Right atrium auricular region (tissue), 2 donors: ENCODE measurements around the gene CSTB. TPM values are rescaled to one million over a fixed set of nuclear protein-coding genes. Genes with fewer than 3 reads are reported as not detected.

Source experiments
- DNase-seq: peaks from one replicate; pipeline ENCODE4 v3.0.0-alpha.2; 2019; ENCODE audit warnings: low spot score
- H3K27ac ChIP-seq, 2 donors: fragments of 200-600 bp; sonication (generic); 1 replicate in 1 of 2; 2 replicates in 1 of 2; pipeline ENCODE4 v1.5.1; 2016 to 2019
- H3K27me3 ChIP-seq, 2 donors: fragments of 200-600 bp; sonication (generic); one replicate each; pipeline versions ENCODE4 v1.5.1 to v1.6.0; 2017 to 2019
- H3K36me3 ChIP-seq: fragments of 200-600 bp; sonication (generic); one replicate; pipeline ENCODE4 v1.5.1; 2016
- H3K4me1 ChIP-seq, 2 donors: fragments of 200-600 bp; sonication (generic); one replicate each; pipeline versions ENCODE4 v1.5.1 to v1.6.0; 2017 to 2019
- H3K4me3 ChIP-seq, 2 donors: fragments of 200-600 bp; sonication (generic); 1 replicate in 1 of 2; 2 replicates in 1 of 2; pipeline ENCODE4 v1.5.1; 2017 to 2019; ENCODE audit warnings: mild to moderate bottlenecking in 1 of 2, moderate library complexity in 1 of 2
- H3K9me3 ChIP-seq, 2 donors: fragments of 200-600 bp; sonication (generic); one replicate each; pipeline ENCODE4 v1.5.1; 2019
- CTCF ChIP-seq, 2 donors: fragments of 200-600 bp; sonication (generic); IDR thresholded peaks; one replicate each; pipeline ENCODE4 v1.5.1; 2019; ENCODE audit warnings: antibody characterized with exemption in 2 of 2
- total RNA-seq, 2 donors: library from RNA; depleted of rRNA; stranded (reverse); fragments of >200 nt; gene quantifications; one replicate each; pipeline ENCODE4 v1.1.0, GENCODE V29; 2016

The CSTB gene
- total RNA-seq, 2 donors from 2014 or later: 8.3 to 8.4 TPM

- no peaks in the 10 kb centered on the region for H3K4me1 ChIP-seq
- no peak for DNase-seq
- H3K27me3 ChIP-seq: no peaks in the 10 kb centered on the region
- no peak overlapping the region for H3K4me3 ChIP-seq
- no peaks in the 10 kb centered on the region for H3K9me3 ChIP-seq
- peaks cover 91% of the 10 kb centered on the region for H3K36me3 ChIP-seq
- no peak for TF ChIP-seq CTCF (IDR thresholded peaks at IDR 0.05)
- no peak overlapping the region for H3K27ac ChIP-seq
Observed at GRCh38 chr21:43750339-43751033, 25.6 kb downstream of the CSTB start.

- Histone ChIP-seq H3K9me3 (no peaks in the 10 kb centered on the region), H3K27me3 (no peaks in the 10 kb centered on the region), H3K27ac (no peak overlapping the region), H3K4me1 (no peaks in the 10 kb centered on the region), H3K4me3 (no peak overlapping the region), H3K36me3 (peaks cover 90% of the 10 kb centered on the region)
- DNase-seq: no peak
- TF ChIP-seq CTCF (IDR thresholded peaks at IDR 0.05): no peak
Observed at GRCh38 chr21:43749651-43750262, 26.4 kb downstream of the CSTB start.

GRCh38 chr21:43748622-43749021 is 27.5 kb downstream of the CSTB start:
- Histone ChIP-seq H3K27ac (no peak overlapping the region), H3K9me3 (no peaks in the 10 kb centered on the region), H3K4me3 (no peak overlapping the region), H3K27me3 (no peaks in the 10 kb centered on the region), H3K36me3 (peaks cover 91% of the 10 kb centered on the region), H3K4me1 (no peaks in the 10 kb centered on the region)
- no peak for DNase-seq
- TF ChIP-seq CTCF (IDR thresholded peaks at IDR 0.05): no peak

- H3K4me1 ChIP-seq: no peaks in the 10 kb centered on the region
- no peak for TF ChIP-seq CTCF (IDR thresholded peaks at IDR 0.05)
- no peaks in the 10 kb centered on the region for H3K9me3 ChIP-seq
- H3K36me3 ChIP-seq: peaks cover 73% of the 10 kb centered on the region
- no peak for DNase-seq
- H3K4me3 ChIP-seq: no peak overlapping the region
- H3K27me3 ChIP-seq: no peaks in the 10 kb centered on the region
- H3K27ac ChIP-seq: no peak overlapping the region
Observed at GRCh38 chr21:43745772-43746517, 30.2 kb downstream of the CSTB start.

- Histone ChIP-seq H3K27me3 (no peaks in the 10 kb centered on the region), H3K4me3 (no peak overlapping the region), H3K36me3 (peaks cover 64% of the 10 kb centered on the region), H3K9me3 (no peaks in the 10 kb centered on the region), H3K4me1 (peaks cover 0 to 4% of the 10 kb centered on the region in 2 donors), H3K27ac (no peak overlapping the region)
- no peak for TF ChIP-seq CTCF (IDR thresholded peaks at IDR 0.05)
- no peak for DNase-seq
Observed at GRCh38 chr21:43744725-43745124, 31.4 kb downstream of the CSTB start.
